Measurements from ENCODE around the gene TNFSF12.

DNA sequence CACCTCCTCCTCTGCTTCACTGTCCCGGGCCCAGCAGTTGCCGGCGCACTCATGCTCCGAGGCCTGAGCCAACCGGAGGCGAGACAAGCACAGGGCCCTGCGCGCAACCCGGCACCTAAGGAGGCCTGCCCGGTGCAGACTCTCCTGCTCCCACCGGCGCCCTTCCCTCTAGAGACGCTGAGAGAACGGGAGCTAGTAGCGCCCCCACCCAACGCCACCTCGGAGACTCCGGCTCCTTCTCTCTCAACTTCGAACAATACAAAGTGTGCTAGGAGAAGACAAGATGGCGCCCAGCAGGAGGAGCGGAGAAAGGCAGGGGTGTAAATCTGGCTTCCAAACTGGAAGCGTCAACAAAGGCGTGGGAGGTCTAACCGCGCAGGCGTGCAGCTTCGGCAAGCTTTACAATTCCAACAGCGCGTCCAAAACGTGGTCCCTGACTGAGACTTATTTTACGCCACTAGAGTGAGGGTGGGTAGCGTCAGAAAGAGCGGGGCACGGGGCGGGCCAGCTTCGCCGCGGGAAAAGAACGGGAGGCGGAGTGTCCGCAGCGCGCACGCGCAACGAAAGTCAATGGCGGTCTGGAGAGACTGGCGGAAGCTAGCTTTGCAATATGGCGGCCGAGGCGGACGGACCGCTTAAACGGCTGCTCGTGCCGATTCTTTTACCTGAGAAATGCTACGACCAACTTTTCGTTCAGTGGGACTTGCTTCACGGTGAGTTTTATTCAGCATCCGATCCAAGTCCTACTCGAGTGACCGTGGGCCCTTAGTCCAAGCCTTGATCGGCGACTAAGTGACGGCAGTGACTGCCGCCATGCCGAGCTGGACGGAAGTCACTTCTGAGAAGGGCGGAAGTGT is 34.6 kb downstream of the TNFSF12 start, which contains the start of gene MPDU1:
- TF ChIP-seq, protein P1, sequence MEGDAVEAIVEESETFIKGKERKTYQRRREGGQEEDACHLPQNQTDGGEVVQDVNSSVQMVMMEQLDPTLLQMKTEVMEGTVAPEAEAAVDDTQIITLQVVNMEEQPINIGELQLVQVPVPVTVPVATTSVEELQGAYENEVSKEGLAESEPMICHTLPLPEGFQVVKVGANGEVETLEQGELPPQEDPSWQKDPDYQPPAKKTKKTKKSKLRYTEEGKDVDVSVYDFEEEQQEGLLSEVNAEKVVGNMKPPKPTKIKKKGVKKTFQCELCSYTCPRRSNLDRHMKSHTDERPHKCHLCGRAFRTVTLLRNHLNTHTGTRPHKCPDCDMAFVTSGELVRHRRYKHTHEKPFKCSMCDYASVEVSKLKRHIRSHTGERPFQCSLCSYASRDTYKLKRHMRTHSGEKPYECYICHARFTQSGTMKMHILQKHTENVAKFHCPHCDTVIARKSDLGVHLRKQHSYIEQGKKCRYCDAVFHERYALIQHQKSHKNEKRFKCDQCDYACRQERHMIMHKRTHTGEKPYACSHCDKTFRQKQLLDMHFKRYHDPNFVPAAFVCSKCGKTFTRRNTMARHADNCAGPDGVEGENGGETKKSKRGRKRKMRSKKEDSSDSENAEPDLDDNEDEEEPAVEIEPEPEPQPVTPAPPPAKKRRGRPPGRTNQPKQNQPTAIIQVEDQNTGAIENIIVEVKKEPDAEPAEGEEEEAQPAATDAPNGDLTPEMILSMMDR (IDR thresholded peaks at IDR 0.05) = no peak
- TF ChIP-seq POLR2AphosphoS5 (IDR thresholded peaks at IDR 0.05) (peak; percentile 43 to 98 (median 54)), EP300 (IDR thresholded peaks at IDR 0.05) (no peak), POLR2A (IDR thresholded peaks at IDR 0.05) (peak in 1 of 2 donors; percentile 68)

All from suprapubic skin (tissue), 4 donors.